ENCODE measurements around the gene CAPRIN2. TPM values are rescaled to one million over a fixed set of nuclear protein-coding genes. Genes with fewer than 3 reads are reported as not detected.

Gene CAPRIN2
- total RNA-seq, 1 donor from 2014 or later, result 28.9 TPM

- no peak for DNase-seq (ENCODE audit: low read depth, low spot score)
- Mint-ChIP-seq H3K27ac (ENCODE audit: unreplicated experiment) (no peak overlapping the region), H3K9me3 (peaks cover 11% of the 10 kb centered on the region), H3K27me3 (ENCODE audit: low read depth) (no peaks in the 10 kb centered on the region), H3K4me1 (no peaks in the 10 kb centered on the region), H3K36me3 (ENCODE audit: low read depth) (peaks cover 23% of the 10 kb centered on the region), H3K4me3 (no peak overlapping the region)
- TF ChIP-seq, protein P1, sequence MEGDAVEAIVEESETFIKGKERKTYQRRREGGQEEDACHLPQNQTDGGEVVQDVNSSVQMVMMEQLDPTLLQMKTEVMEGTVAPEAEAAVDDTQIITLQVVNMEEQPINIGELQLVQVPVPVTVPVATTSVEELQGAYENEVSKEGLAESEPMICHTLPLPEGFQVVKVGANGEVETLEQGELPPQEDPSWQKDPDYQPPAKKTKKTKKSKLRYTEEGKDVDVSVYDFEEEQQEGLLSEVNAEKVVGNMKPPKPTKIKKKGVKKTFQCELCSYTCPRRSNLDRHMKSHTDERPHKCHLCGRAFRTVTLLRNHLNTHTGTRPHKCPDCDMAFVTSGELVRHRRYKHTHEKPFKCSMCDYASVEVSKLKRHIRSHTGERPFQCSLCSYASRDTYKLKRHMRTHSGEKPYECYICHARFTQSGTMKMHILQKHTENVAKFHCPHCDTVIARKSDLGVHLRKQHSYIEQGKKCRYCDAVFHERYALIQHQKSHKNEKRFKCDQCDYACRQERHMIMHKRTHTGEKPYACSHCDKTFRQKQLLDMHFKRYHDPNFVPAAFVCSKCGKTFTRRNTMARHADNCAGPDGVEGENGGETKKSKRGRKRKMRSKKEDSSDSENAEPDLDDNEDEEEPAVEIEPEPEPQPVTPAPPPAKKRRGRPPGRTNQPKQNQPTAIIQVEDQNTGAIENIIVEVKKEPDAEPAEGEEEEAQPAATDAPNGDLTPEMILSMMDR (conservative IDR thresholded peaks at IDR 0.05), result no peak
Measured at GRCh38 chr12:30779578-30779977, 24.8 kb upstream of the CAPRIN2 start.

DNA sequence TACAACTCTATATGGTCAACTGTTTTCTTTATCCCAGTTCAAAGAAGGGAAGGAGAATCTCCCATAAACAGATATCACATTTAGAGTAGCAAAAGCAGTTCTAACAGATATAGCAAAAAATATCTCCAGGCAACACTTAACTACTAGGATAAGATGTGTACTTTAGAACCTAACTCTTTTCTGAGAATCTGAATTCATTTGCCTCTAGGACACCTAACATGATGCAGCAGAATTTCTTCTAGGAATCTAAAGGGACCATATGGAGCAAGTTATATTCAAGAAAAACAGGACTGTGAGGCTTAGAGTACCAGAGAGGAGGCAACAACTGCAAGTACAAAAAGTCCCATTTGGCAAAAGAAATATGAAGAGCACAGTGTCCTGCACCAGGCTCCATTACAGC, 24.4 kb upstream of the CAPRIN2 start:
- H3K4me3 Mint-ChIP-seq, result no peak overlapping the region
- H3K27ac Mint-ChIP-seq (ENCODE audit: unreplicated experiment), result no peak overlapping the region
- H3K36me3 Mint-ChIP-seq (ENCODE audit: low read depth), result peaks cover 19% of the 10 kb centered on the region
- H3K9me3 Mint-ChIP-seq, result peaks cover 7% of the 10 kb centered on the region
- no peaks in the 10 kb centered on the region for H3K4me1 Mint-ChIP-seq
- DNase-seq (ENCODE audit: low read depth, low spot score), result no peak
- TF ChIP-seq, protein P1 (conservative IDR thresholded peaks at IDR 0.05), result no peak
- H3K27me3 Mint-ChIP-seq (ENCODE audit: low read depth), result no peaks in the 10 kb centered on the region

DNA sequence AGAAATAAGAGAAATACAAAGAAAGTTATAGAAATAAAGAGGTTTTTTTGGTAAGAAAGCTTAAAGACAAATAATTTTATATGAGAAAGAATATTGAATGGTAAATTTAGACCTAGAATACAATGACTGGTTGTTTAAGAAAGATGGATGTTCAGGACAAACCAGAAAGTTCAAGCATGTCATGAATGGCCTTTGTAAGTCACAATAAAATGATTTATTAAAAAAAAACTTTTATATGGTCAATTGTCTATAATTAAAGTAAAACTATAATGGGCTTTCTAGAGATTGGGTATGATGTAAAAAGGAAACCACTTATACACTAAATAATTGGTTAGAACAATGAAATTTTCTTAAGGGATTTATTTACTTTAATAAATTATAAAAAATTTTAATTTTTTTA, 19.8 kb upstream of the CAPRIN2 start:
- Mint-ChIP-seq H3K36me3 (ENCODE audit: low read depth) (peaks cover 18% of the 10 kb centered on the region), H3K4me3 (no peak overlapping the region)

DNA sequence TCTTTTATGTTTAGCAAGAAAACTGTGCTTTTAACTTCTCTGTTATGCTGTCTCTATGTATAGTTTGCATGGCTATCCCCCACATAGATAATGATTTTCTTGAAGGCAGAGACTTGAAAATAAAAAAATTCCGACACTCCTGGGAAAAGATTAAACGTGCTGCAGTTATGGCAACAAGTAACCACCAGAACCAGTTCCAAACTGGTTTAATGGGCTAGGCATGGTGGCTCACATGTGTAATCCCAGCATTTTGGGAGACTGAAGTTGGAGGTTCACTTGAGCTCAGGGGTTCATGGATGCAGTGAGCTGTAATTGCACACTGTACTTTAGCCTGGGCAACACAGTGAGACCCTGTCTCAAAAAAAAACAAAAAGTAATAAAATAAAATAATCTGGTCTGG, 15.1 kb upstream of the CAPRIN2 start:
- Mint-ChIP-seq H3K4me3 (no peak overlapping the region), H3K36me3 (ENCODE audit: low read depth) (no peaks in the 10 kb centered on the region), H3K27me3 (ENCODE audit: low read depth) (no peaks in the 10 kb centered on the region), H3K9me3 (no peaks in the 10 kb centered on the region), H3K4me1 (no peaks in the 10 kb centered on the region), H3K27ac (ENCODE audit: unreplicated experiment) (no peak overlapping the region)
- TF ChIP-seq, protein P1 (conservative IDR thresholded peaks at IDR 0.05), result no peak
- DNase-seq (ENCODE audit: low read depth, low spot score), result no peak

More for the DNA sequence above, 19.8 kb upstream of the CAPRIN2 start:
- TF ChIP-seq, protein P1 (conservative IDR thresholded peaks at IDR 0.05), result no peak
- H3K9me3 Mint-ChIP-seq, result peaks cover 5% of the 10 kb centered on the region
- no peak overlapping the region for H3K27ac Mint-ChIP-seq (ENCODE audit: unreplicated experiment)
- DNase-seq (ENCODE audit: low read depth, low spot score), result no peak
- no peaks in the 10 kb centered on the region for H3K4me1 Mint-ChIP-seq
- no peaks in the 10 kb centered on the region for H3K27me3 Mint-ChIP-seq (ENCODE audit: low read depth)

DNA sequence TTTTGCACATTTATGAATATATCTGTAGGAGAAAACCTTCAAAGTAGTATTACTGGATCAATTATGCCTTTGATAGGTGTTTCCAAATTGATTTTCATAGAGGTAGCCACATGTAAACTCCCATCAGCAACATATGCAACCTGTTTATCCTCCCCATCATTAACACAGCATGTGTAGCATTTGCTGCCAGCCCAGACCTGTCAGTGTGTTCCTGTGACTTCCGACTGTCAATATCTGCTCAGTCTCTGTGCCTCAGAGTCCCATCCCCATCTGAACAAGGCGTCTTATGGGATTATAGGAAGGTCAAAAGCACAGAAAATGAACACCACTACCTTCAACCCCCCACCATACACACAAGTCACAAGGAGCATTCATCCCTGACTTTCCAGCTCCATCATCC, 9.5 kb upstream of the CAPRIN2 start:
- Mint-ChIP-seq H3K27ac (ENCODE audit: unreplicated experiment) (no peak overlapping the region), H3K4me3 (no peak overlapping the region), H3K4me1 (no peaks in the 10 kb centered on the region), H3K27me3 (ENCODE audit: low read depth) (no peaks in the 10 kb centered on the region), H3K9me3 (peaks cover 4% of the 10 kb centered on the region), H3K36me3 (ENCODE audit: low read depth) (no peaks in the 10 kb centered on the region)
- no peak for DNase-seq (ENCODE audit: low read depth, low spot score)
- TF ChIP-seq, protein P1 (conservative IDR thresholded peaks at IDR 0.05), result no peak

DNA sequence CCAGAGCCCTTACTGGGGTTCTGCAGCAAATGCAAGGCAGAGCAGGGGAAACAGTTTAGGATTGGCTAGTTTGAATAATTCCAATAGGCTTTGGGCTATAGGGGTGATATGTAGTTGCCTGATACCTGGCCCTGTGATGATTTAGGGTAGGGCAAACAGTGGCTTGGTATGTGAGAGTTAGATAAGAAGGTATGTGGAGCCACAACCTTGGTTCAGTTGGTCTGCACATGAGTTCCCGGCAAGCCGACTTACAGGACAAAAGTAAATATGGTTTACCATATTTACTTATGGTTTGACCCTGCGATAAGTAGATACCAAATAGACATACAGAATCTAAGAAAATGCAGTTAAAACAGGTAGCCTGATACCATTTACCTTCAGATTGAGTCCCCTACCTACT, 8.3 kb upstream of the CAPRIN2 start:
- H3K36me3 Mint-ChIP-seq (ENCODE audit: low read depth), result no peaks in the 10 kb centered on the region
- DNase-seq (ENCODE audit: low read depth, low spot score), result no peak
- H3K9me3 Mint-ChIP-seq, result peaks cover 4% of the 10 kb centered on the region
- no peak overlapping the region for H3K4me3 Mint-ChIP-seq
- no peaks in the 10 kb centered on the region for H3K27me3 Mint-ChIP-seq (ENCODE audit: low read depth)
- TF ChIP-seq, protein P1 (conservative IDR thresholded peaks at IDR 0.05), result no peak
- H3K4me1 Mint-ChIP-seq, result no peaks in the 10 kb centered on the region
- H3K27ac Mint-ChIP-seq (ENCODE audit: unreplicated experiment), result no peak overlapping the region
